ENCODE measurements around the gene TUT4.

The TUT4 gene

DNA sequence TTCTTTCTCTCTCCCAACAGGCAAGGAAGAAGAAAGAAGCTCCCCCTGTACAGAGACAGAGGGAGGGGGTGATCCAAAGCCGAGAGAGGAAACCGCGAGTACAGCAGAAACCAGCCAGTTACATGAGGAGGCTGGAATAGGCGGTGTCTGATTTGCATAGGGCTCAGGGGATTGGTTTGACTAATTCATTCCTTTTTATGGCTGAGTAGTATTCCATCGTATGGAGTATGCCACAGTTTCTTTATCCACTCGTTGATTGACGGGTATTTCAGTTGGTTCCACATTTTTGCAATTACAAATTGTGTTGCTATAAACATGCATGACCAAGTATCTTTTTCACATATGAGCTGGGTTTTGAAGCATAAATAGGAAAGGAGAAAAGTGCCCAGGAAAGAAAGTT lies 45.8 kb upstream of the TUT4 start:
- TF ChIP-seq, protein P1, sequence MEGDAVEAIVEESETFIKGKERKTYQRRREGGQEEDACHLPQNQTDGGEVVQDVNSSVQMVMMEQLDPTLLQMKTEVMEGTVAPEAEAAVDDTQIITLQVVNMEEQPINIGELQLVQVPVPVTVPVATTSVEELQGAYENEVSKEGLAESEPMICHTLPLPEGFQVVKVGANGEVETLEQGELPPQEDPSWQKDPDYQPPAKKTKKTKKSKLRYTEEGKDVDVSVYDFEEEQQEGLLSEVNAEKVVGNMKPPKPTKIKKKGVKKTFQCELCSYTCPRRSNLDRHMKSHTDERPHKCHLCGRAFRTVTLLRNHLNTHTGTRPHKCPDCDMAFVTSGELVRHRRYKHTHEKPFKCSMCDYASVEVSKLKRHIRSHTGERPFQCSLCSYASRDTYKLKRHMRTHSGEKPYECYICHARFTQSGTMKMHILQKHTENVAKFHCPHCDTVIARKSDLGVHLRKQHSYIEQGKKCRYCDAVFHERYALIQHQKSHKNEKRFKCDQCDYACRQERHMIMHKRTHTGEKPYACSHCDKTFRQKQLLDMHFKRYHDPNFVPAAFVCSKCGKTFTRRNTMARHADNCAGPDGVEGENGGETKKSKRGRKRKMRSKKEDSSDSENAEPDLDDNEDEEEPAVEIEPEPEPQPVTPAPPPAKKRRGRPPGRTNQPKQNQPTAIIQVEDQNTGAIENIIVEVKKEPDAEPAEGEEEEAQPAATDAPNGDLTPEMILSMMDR (IDR thresholded peaks at IDR 0.05; ENCODE audit: borderline replicate concordance, control extremely low read depth, extremely low read depth, insufficient read depth, missing control alignments), result no peak
- no peak for DNase-seq (ENCODE audit: low spot score)
- in situ Hi-C loops (cut with MboI; ENCODE audit: low sequenced_read_pairs, unreplicated experiment), result no loop called here

DNA sequence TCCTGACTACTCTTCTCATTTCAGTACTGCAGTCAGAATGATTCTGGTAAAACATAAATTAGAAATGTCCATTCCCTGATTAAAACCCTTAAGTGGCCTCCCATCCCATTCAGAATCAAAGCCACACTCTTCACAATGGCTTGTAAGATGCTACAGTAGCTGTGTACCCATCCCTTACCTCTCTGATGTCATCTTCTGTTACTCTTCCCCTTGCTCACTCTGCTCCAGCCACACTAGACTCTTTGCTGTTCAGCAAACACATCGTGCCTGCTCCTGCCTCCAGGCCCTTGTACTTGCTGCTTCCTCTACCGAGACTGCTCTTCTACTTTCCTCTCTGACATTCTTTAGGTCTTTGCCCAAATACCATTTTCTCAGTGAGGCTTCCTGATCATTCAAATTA lies 45.0 kb upstream of the TUT4 start:
- TF ChIP-seq, protein P1 (IDR thresholded peaks at IDR 0.05; ENCODE audit: borderline replicate concordance, control extremely low read depth, extremely low read depth, insufficient read depth, missing control alignments), result no peak
- DNase-seq (ENCODE audit: low spot score), result no peak
- in situ Hi-C loops (cut with MboI; ENCODE audit: low sequenced_read_pairs, unreplicated experiment), result no loop called here

DNA sequence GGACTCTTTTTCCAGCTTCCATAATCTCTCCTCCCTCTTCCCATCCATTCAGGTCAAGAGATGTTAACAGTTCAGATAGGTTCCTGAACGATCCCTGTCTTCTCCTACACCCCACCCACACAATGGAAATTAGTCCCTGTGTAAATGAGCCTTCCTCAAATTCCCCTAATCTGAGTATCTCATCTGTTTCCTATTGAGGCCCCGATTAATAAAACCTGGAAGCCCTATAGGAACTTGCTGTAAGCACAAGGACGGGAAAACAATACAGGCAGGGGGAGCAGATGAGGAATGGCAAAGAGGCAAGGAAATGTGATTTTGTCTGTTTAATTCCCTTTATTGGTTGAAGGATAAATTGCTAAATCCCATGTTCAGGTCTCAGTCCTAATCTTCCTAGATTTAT lies 42.2 kb upstream of the TUT4 start:
- in situ Hi-C loops (cut with MboI; ENCODE audit: low sequenced_read_pairs, unreplicated experiment), result no loop called here
- no peak for DNase-seq (ENCODE audit: low spot score)
- TF ChIP-seq, protein P1 (IDR thresholded peaks at IDR 0.05; ENCODE audit: borderline replicate concordance, control extremely low read depth, extremely low read depth, insufficient read depth, missing control alignments), result no peak

DNA sequence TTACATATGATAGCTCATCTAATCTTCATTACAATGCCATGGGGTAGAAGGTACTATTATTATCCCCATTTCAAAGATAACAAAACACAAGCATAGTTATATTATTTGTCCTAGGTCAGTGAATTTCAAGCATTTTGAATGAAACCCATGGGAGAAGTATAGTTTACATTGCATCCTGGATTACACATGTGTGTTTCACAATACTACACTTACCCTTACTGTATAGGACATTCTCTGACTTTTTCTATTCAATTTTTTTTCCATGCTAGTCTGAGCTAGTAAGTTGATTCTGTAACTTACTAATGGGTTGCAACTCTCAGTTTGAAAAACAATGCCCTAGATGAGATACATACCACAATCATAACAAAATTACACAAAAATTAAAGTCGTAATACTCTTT lies 40.6 kb upstream of the TUT4 start:
- no peak for DNase-seq (ENCODE audit: low spot score)
- in situ Hi-C loops (cut with MboI; ENCODE audit: low sequenced_read_pairs, unreplicated experiment), result no loop called here
- TF ChIP-seq, protein P1 (IDR thresholded peaks at IDR 0.05; ENCODE audit: borderline replicate concordance, control extremely low read depth, extremely low read depth, insufficient read depth, missing control alignments), result no peak

DNA sequence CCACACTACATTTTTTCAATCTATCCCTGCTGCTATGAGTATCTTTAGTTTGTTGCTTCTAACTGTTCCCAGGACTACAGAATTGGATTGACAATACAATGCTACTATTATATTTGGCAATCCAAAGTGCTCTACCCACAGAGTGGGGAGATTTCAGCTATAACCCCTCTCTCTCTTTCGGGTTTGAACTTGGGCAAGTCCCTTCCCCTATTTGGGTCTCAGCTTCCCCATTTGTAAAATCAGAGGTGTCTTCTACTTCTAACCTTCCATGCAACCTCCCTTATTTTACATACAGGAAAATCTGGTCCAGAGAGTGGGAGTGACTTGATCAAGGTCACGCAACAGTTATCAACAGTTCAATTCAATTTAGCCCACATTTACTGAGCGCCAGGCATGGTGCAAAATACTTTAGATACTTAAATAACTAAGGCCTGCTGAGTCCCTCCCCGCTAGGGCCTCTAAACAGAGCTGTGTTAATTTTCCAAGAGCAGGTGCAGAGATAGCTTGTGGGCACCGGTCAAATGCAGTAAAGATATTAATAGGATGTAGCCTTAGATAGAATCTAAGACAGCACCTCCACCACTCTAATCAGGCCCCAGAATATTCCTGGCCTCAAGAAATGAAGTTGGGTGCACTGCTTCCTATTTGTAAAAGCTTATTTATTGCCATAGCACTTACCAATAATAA lies 39.9 kb upstream of the TUT4 start:
- TF ChIP-seq, protein P1 (IDR thresholded peaks at IDR 0.05; ENCODE audit: borderline replicate concordance, control extremely low read depth, extremely low read depth, insufficient read depth, missing control alignments), result no peak
- in situ Hi-C loops (cut with MboI; ENCODE audit: low sequenced_read_pairs, unreplicated experiment), result no loop called here
- DNase-seq (ENCODE audit: low spot score), result no peak

DNA sequence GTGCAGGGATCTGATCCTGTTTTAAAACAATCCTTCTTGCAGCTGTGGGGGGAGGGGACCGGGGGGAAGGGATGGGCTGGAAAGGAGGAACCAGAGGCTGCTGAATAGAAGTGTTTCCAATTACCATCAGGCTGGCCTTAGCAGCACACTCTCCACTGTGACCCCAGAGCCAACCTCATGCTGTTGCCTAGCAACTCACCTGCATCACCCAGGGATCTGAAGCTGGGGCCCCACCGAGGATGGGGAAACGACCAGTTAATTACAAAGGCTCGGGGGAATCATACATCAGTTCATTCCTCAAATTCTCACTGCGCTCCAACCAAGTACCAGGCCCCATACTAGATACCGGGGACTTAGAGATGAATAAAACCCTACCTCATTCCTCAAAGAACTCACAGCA lies 37.4 kb upstream of the TUT4 start:
- in situ Hi-C loops (cut with MboI; ENCODE audit: low sequenced_read_pairs, unreplicated experiment), result no loop called here
- DNase-seq (ENCODE audit: low spot score), result no peak
- TF ChIP-seq, protein P1 (IDR thresholded peaks at IDR 0.05; ENCODE audit: borderline replicate concordance, control extremely low read depth, extremely low read depth, insufficient read depth, missing control alignments), result no peak

Measured in GM13976 (cell line).